Measurements from ENCODE around the gene CLSTN3. TPM values are rescaled to one million over a fixed set of nuclear protein-coding genes. Genes with fewer than 3 reads are reported as not detected.

The CLSTN3 gene
- total RNA-seq, 1 experiment from 2014 or later: 24.7 TPM

GRCh38 chr12:7093486-7093885, 36.7 kb upstream of the CLSTN3 start:
- DNase-seq (ENCODE audit: low spot score): no peak
- no peaks in the 10 kb centered on the region for H3K9me3 Mint-ChIP-seq
- POLR2A ChIA-PET: interaction anchor here (1.3 kb wide), 1 partner anchor 150 kb away, joined by 3 read pairs; the partner anchor contains the start of genes C12orf57 and RNU7-1

GRCh38 chr12:7093892-7094291, 36.3 kb upstream of the CLSTN3 start:
- ChIA-PET POLR2A (interaction anchor here (1.3 kb wide), 1 partner anchor 150 kb away, joined by 3 read pairs; the partner anchor contains the start of genes C12orf57 and RNU7-1), CTCF (interaction anchor here (0.9 to 7.7 kb wide), 5 partner anchors 9 to 149 kb away, joined by 3 to 63 read pairs (median 3); partner anchors contain the start of gene C1RL)
- Mint-ChIP-seq H3K4me3 (no peak overlapping the region), H3K9me3 (no peaks in the 10 kb centered on the region), H3K27me3 (ENCODE audit: low read depth) (no peaks in the 10 kb centered on the region; the same call in none of the 2 replicates), H3K4me1 (peaks cover 34% of the 10 kb centered on the region), H3K27ac (no peak overlapping the region), H3K36me3 (peaks cover 7% of the 10 kb centered on the region)
- ATAC-seq (no peak), DNase-seq (ENCODE audit: low spot score) (no peak)
- TF ChIP-seq, protein P1, sequence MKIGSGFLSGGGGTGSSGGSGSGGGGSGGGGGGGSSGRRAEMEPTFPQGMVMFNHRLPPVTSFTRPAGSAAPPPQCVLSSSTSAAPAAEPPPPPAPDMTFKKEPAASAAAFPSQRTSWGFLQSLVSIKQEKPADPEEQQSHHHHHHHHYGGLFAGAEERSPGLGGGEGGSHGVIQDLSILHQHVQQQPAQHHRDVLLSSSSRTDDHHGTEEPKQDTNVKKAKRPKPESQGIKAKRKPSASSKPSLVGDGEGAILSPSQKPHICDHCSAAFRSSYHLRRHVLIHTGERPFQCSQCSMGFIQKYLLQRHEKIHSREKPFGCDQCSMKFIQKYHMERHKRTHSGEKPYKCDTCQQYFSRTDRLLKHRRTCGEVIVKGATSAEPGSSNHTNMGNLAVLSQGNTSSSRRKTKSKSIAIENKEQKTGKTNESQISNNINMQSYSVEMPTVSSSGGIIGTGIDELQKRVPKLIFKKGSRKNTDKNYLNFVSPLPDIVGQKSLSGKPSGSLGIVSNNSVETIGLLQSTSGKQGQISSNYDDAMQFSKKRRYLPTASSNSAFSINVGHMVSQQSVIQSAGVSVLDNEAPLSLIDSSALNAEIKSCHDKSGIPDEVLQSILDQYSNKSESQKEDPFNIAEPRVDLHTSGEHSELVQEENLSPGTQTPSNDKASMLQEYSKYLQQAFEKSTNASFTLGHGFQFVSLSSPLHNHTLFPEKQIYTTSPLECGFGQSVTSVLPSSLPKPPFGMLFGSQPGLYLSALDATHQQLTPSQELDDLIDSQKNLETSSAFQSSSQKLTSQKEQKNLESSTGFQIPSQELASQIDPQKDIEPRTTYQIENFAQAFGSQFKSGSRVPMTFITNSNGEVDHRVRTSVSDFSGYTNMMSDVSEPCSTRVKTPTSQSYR (CRISPR knock-in tag; IDR thresholded peaks at IDR 0.05): no peak
- TF ChIP-seq IRF1 (CRISPR knock-in tag; IDR thresholded peaks at IDR 0.05): no peak
- TF ChIP-seq ZNF532 (CRISPR knock-in tag; IDR thresholded peaks at IDR 0.05; ENCODE audit: borderline replicate concordance): no peak
- no peak for TF ChIP-seq RORB (CRISPR knock-in tag; IDR thresholded peaks at IDR 0.05)
- TF ChIP-seq NR1H2 (CRISPR knock-in tag; IDR thresholded peaks at IDR 0.05): no peak
- TF ChIP-seq SMAD4 (CRISPR knock-in tag; IDR thresholded peaks at IDR 0.05): no peak
- no peak for TF ChIP-seq KAT7 (CRISPR knock-in tag; IDR thresholded peaks at IDR 0.05; ENCODE audit: borderline replicate concordance)
- TF ChIP-seq, protein P2, sequence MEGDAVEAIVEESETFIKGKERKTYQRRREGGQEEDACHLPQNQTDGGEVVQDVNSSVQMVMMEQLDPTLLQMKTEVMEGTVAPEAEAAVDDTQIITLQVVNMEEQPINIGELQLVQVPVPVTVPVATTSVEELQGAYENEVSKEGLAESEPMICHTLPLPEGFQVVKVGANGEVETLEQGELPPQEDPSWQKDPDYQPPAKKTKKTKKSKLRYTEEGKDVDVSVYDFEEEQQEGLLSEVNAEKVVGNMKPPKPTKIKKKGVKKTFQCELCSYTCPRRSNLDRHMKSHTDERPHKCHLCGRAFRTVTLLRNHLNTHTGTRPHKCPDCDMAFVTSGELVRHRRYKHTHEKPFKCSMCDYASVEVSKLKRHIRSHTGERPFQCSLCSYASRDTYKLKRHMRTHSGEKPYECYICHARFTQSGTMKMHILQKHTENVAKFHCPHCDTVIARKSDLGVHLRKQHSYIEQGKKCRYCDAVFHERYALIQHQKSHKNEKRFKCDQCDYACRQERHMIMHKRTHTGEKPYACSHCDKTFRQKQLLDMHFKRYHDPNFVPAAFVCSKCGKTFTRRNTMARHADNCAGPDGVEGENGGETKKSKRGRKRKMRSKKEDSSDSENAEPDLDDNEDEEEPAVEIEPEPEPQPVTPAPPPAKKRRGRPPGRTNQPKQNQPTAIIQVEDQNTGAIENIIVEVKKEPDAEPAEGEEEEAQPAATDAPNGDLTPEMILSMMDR (IDR thresholded peaks at IDR 0.05): no peak
- TF ChIP-seq NFE2L1 (CRISPR knock-in tag; IDR thresholded peaks at IDR 0.05): no peak
- no peak for TF ChIP-seq CREB1 (CRISPR knock-in tag; IDR thresholded peaks at IDR 0.05)
- TF ChIP-seq ZNF416 (CRISPR knock-in tag; IDR thresholded peaks at IDR 0.05): no peak
- no peak for TF ChIP-seq ARID4B (CRISPR knock-in tag; IDR thresholded peaks at IDR 0.05; ENCODE audit: borderline replicate concordance)

More at GRCh38 chr12:7093486-7093885, 36.7 kb upstream of the CLSTN3 start:
- Mint-ChIP-seq H3K36me3 (peaks cover 4% of the 10 kb centered on the region), H3K27ac (no peak overlapping the region), H3K4me3 (no peak overlapping the region), H3K4me1 (peaks cover 34% of the 10 kb centered on the region), H3K27me3 (ENCODE audit: low read depth) (no peaks in the 10 kb centered on the region; the same call in none of the 2 replicates)
- CTCF ChIA-PET: interaction anchor here (0.9 to 7.7 kb wide), 4 partner anchors 9 to 132 kb away, joined by 3 to 63 read pairs (median 3); partner anchors contain the start of gene C1RL
- TF ChIP-seq MXD4 (CRISPR knock-in tag; IDR thresholded peaks at IDR 0.05; ENCODE audit: borderline replicate concordance): no peak
- TF ChIP-seq TEAD4 (CRISPR knock-in tag; IDR thresholded peaks at IDR 0.05): no peak
- TF ChIP-seq, protein P3, sequence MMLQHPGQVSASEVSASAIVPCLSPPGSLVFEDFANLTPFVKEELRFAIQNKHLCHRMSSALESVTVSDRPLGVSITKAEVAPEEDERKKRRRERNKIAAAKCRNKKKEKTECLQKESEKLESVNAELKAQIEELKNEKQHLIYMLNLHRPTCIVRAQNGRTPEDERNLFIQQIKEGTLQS (CRISPR knock-in tag; conservative IDR thresholded peaks at IDR 0.05): no peak
- no peak for TF ChIP-seq ZNF425 (CRISPR knock-in tag; conservative IDR thresholded peaks at IDR 0.05)
- no peak for ATAC-seq
